Measurements from ENCODE around the gene MAP2. TPM values are rescaled to one million over a fixed set of nuclear protein-coding genes. Genes with fewer than 3 reads are reported as not detected.

Gene MAP2
- total and polyA plus RNA-seq, 7 experiments from 2014 or later, result 0.38 to 0.89 (median 0.47) TPM; not detected in 3

- no peak for DNase-seq
- ATAC-seq, result no peak
- intact Hi-C loops (cut with micrococcal nuclease), result no loop called here
- ChIA-PET POLR2A (no interaction called here), CTCF (no interaction called here)
- no peaks in the 10 kb centered on the region for H3K4me1 Mint-ChIP-seq
- no peak overlapping the region for H3K4me3 Mint-ChIP-seq
- Histone ChIP-seq H3K9me3 (ENCODE audit: control insufficient read depth in 2 of 3, low read length in 3 of 3) (no peaks in the 10 kb centered on the region), H3K36me3 (ENCODE audit: control insufficient read depth in 2 of 3, insufficient read depth in 3 of 3, low read length in 3 of 3) (no peaks in the 10 kb centered on the region), H3K4me1 (ENCODE audit: control insufficient read depth in 2 of 2, insufficient read depth in 2 of 2, low read length in 2 of 2) (no peaks in the 10 kb centered on the region), H3K27ac (ENCODE audit: low read depth, low read length) (no peak overlapping the region), H3K27me3 (ENCODE audit: control insufficient read depth in 2 of 2, insufficient read depth in 2 of 2, low read length in 2 of 2) (no peaks in the 10 kb centered on the region), H3K4me3 (ENCODE audit: low read length) (no peak overlapping the region)
- H3K9me3 Mint-ChIP-seq, result peaks cover 0 to 6% (median 0%) of the 10 kb centered on the region in 11 donors
- H3K27ac Mint-ChIP-seq, result no peak overlapping the region
- H3K27me3 Mint-ChIP-seq, result peaks cover 0 to 5% (median 0%) of the 10 kb centered on the region in 5 donors
- no peaks in the 10 kb centered on the region for H3K36me3 Mint-ChIP-seq
Observed at GRCh38 chr2:209629597-209629996, 205.8 kb downstream of the MAP2 start.

- H3K27ac Mint-ChIP-seq, result no peak overlapping the region
- no peak for DNase-seq
- peaks cover 0 to 5% (median 0%) of the 10 kb centered on the region in 5 donors for H3K27me3 Mint-ChIP-seq
- Histone ChIP-seq H3K4me3 (ENCODE audit: low read length) (no peak overlapping the region), H3K27me3 (ENCODE audit: control insufficient read depth in 2 of 2, insufficient read depth in 2 of 2, low read length in 2 of 2) (no peaks in the 10 kb centered on the region), H3K4me1 (ENCODE audit: control insufficient read depth in 2 of 2, insufficient read depth in 2 of 2, low read length in 2 of 2) (no peaks in the 10 kb centered on the region), H3K36me3 (ENCODE audit: control insufficient read depth in 2 of 3, insufficient read depth in 3 of 3, low read length in 3 of 3) (no peaks in the 10 kb centered on the region), H3K9me3 (ENCODE audit: control insufficient read depth in 2 of 3, low read length in 3 of 3) (no peaks in the 10 kb centered on the region), H3K27ac (ENCODE audit: low read depth, low read length) (no peak overlapping the region)
- intact Hi-C loops (cut with micrococcal nuclease), result no loop called here
- POLR2A ChIA-PET, result no interaction called here
- H3K36me3 Mint-ChIP-seq, result no peaks in the 10 kb centered on the region
- no peaks in the 10 kb centered on the region for H3K4me1 Mint-ChIP-seq
- CTCF ChIA-PET, result no interaction called here
- ATAC-seq, result no peak
- peaks cover 0 to 6% (median 0%) of the 10 kb centered on the region in 11 donors for H3K9me3 Mint-ChIP-seq
- H3K4me3 Mint-ChIP-seq, result no peak overlapping the region
Observed at GRCh38 chr2:209633911-209634310, 210.1 kb downstream of the MAP2 start.

GRCh38 chr2:209636076-209636475 is 212.2 kb downstream of the MAP2 start:
- ChIA-PET POLR2A (no interaction called here), CTCF (no interaction called here)
- Mint-ChIP-seq H3K27me3 (peaks cover 0 to 5% (median 0%) of the 10 kb centered on the region in 5 donors), H3K36me3 (no peaks in the 10 kb centered on the region), H3K27ac (no peak overlapping the region), H3K4me1 (no peaks in the 10 kb centered on the region), H3K9me3 (peaks cover 0 to 6% (median 0%) of the 10 kb centered on the region in 11 donors), H3K4me3 (no peak overlapping the region)
- intact Hi-C loops (cut with micrococcal nuclease), result no loop called here
- DNase-seq (no peak), ATAC-seq (no peak)
- Histone ChIP-seq H3K27me3 (ENCODE audit: control insufficient read depth in 2 of 2, insufficient read depth in 2 of 2, low read length in 2 of 2) (no peaks in the 10 kb centered on the region), H3K9me3 (ENCODE audit: control insufficient read depth in 2 of 3, low read length in 3 of 3) (no peaks in the 10 kb centered on the region), H3K27ac (ENCODE audit: low read depth, low read length) (no peak overlapping the region), H3K36me3 (ENCODE audit: control insufficient read depth in 2 of 3, insufficient read depth in 3 of 3, low read length in 3 of 3) (no peaks in the 10 kb centered on the region), H3K4me1 (ENCODE audit: control insufficient read depth in 2 of 2, insufficient read depth in 2 of 2, low read length in 2 of 2) (no peaks in the 10 kb centered on the region), H3K4me3 (ENCODE audit: low read length) (no peak overlapping the region)

GRCh38 chr2:209637293-209637692 is 213.4 kb downstream of the MAP2 start:
- H3K4me1 Mint-ChIP-seq, result no peaks in the 10 kb centered on the region

GRCh38 chr2:209638346-209638745 is 214.5 kb downstream of the MAP2 start:
- H3K36me3 ChIP-seq (ENCODE audit: control insufficient read depth in 2 of 3, insufficient read depth in 3 of 3, low read length in 3 of 3), result no peaks in the 10 kb centered on the region
- Mint-ChIP-seq H3K27ac (no peak overlapping the region), H3K4me3 (no peak overlapping the region), H3K9me3 (peaks cover 0 to 4% (median 0%) of the 10 kb centered on the region in 11 donors), H3K4me1 (no peaks in the 10 kb centered on the region), H3K36me3 (no peaks in the 10 kb centered on the region), H3K27me3 (peaks cover 0 to 4% (median 0%) of the 10 kb centered on the region in 5 donors)
- H3K27ac ChIP-seq (ENCODE audit: low read depth, low read length), result no peak overlapping the region
- DNase-seq (no peak), ATAC-seq (no peak)
- intact Hi-C loops (cut with micrococcal nuclease), result no loop called here
- no peak overlapping the region for H3K4me3 ChIP-seq (ENCODE audit: low read length)
- no peaks in the 10 kb centered on the region for H3K4me1 ChIP-seq (ENCODE audit: control insufficient read depth in 2 of 2, insufficient read depth in 2 of 2, low read length in 2 of 2)
- POLR2A ChIA-PET, result no interaction called here
- CTCF ChIA-PET, result no interaction called here
- no peaks in the 10 kb centered on the region for H3K9me3 ChIP-seq (ENCODE audit: control insufficient read depth in 2 of 3, low read length in 3 of 3)
- no peaks in the 10 kb centered on the region for H3K27me3 ChIP-seq (ENCODE audit: control insufficient read depth in 2 of 2, insufficient read depth in 2 of 2, low read length in 2 of 2)

More at GRCh38 chr2:209637293-209637692, 213.4 kb downstream of the MAP2 start:
- Histone ChIP-seq H3K36me3 (ENCODE audit: control insufficient read depth in 2 of 3, insufficient read depth in 3 of 3, low read length in 3 of 3) (no peaks in the 10 kb centered on the region), H3K4me3 (ENCODE audit: low read length) (no peak overlapping the region), H3K9me3 (ENCODE audit: control insufficient read depth in 2 of 3, low read length in 3 of 3) (no peaks in the 10 kb centered on the region), H3K27me3 (ENCODE audit: control insufficient read depth in 2 of 2, insufficient read depth in 2 of 2, low read length in 2 of 2) (no peaks in the 10 kb centered on the region), H3K4me1 (ENCODE audit: control insufficient read depth in 2 of 2, insufficient read depth in 2 of 2, low read length in 2 of 2) (no peaks in the 10 kb centered on the region), H3K27ac (ENCODE audit: low read depth, low read length) (no peak overlapping the region)
- ChIA-PET POLR2A (no interaction called here), CTCF (no interaction called here)
- H3K27ac Mint-ChIP-seq, result no peak overlapping the region
- ATAC-seq (no peak), DNase-seq (no peak)
- no peak overlapping the region for H3K4me3 Mint-ChIP-seq
- peaks cover 0 to 6% (median 0%) of the 10 kb centered on the region in 11 donors for H3K9me3 Mint-ChIP-seq
- H3K36me3 Mint-ChIP-seq, result no peaks in the 10 kb centered on the region
- intact Hi-C loops (cut with micrococcal nuclease), result no loop called here
- H3K27me3 Mint-ChIP-seq, result peaks cover 0 to 5% (median 0%) of the 10 kb centered on the region in 5 donors

- H3K4me1 Mint-ChIP-seq, result no peaks in the 10 kb centered on the region
- no peaks in the 10 kb centered on the region for H3K36me3 Mint-ChIP-seq
- Histone ChIP-seq H3K4me3 (ENCODE audit: low read length) (no peak overlapping the region), H3K36me3 (ENCODE audit: control insufficient read depth in 2 of 3, insufficient read depth in 3 of 3, low read length in 3 of 3) (no peaks in the 10 kb centered on the region), H3K27me3 (ENCODE audit: control insufficient read depth in 2 of 2, insufficient read depth in 2 of 2, low read length in 2 of 2) (no peaks in the 10 kb centered on the region), H3K27ac (ENCODE audit: low read depth, low read length) (no peak overlapping the region), H3K4me1 (ENCODE audit: control insufficient read depth in 2 of 2, insufficient read depth in 2 of 2, low read length in 2 of 2) (no peaks in the 10 kb centered on the region), H3K9me3 (ENCODE audit: control insufficient read depth in 2 of 3, low read length in 3 of 3) (no peaks in the 10 kb centered on the region)
- ChIA-PET CTCF (interaction anchor here (0.6 kb wide), 1 partner anchor 273 kb away, joined by 4 read pairs; no protein-coding TSS in a partner anchor), POLR2A (no interaction called here)
- peaks cover 0 to 4% (median 0%) of the 10 kb centered on the region in 11 donors for H3K9me3 Mint-ChIP-seq
- no peak for DNase-seq
- no peak overlapping the region for H3K27ac Mint-ChIP-seq
- H3K27me3 Mint-ChIP-seq, result peaks cover 0 to 3% (median 0%) of the 10 kb centered on the region in 5 donors
- no peak for ATAC-seq
- intact Hi-C loops (cut with micrococcal nuclease), result no loop called here
- no peak overlapping the region for H3K4me3 Mint-ChIP-seq
Observed at GRCh38 chr2:209640358-209640757, 216.5 kb downstream of the MAP2 start.

GRCh38 chr2:209642146-209642820 is 218.4 kb downstream of the MAP2 start:
- Mint-ChIP-seq H3K4me1 (no peaks in the 10 kb centered on the region), H3K4me3 (no peak overlapping the region), H3K27ac (no peak overlapping the region), H3K9me3 (peaks cover 0 to 6% (median 0%) of the 10 kb centered on the region in 11 donors), H3K36me3 (no peaks in the 10 kb centered on the region), H3K27me3 (peaks cover 0 to 3% (median 0%) of the 10 kb centered on the region in 5 donors)
- intact Hi-C loops (cut with micrococcal nuclease), result no loop called here
- ChIA-PET CTCF (no interaction called here), POLR2A (no interaction called here)
- Histone ChIP-seq H3K27ac (ENCODE audit: low read depth, low read length) (no peak overlapping the region), H3K4me3 (ENCODE audit: low read length) (no peak overlapping the region), H3K27me3 (ENCODE audit: control insufficient read depth in 2 of 2, insufficient read depth in 2 of 2, low read length in 2 of 2) (no peaks in the 10 kb centered on the region), H3K4me1 (ENCODE audit: control insufficient read depth in 2 of 2, insufficient read depth in 2 of 2, low read length in 2 of 2) (no peaks in the 10 kb centered on the region), H3K36me3 (ENCODE audit: control insufficient read depth in 2 of 3, insufficient read depth in 3 of 3, low read length in 3 of 3) (no peaks in the 10 kb centered on the region), H3K9me3 (ENCODE audit: control insufficient read depth in 2 of 3, low read length in 3 of 3) (no peaks in the 10 kb centered on the region)
- no peak for ATAC-seq
- no peak for DNase-seq
